Loucy (cell line): ENCODE measurements around the gene JMJD8.

Experiments
- H2AFZ ChIP-seq: fragments of 200-600 bp; sonication (generic); 2 replicates; pipeline ENCODE4 v1.6.0; 2016; ENCODE audit warnings: antibody characterized with exemption, mild to moderate bottlenecking, low read length, moderate library complexity
- H3F3A ChIP-seq: fragments of 200-600 bp; 2 replicates; pipeline ENCODE4 v1.6.0; 2016; ENCODE audit warnings: antibody characterized with exemption, low read depth, mild to moderate bottlenecking
- H3K27me3 ChIP-seq: fragments of 200-600 bp; sonication (generic); 2 replicates; pipeline ENCODE4 v1.6.1; 2014; ENCODE audit warnings: low read length, mild to moderate bottlenecking; ENCODE audit not compliant: insufficient read depth, poor library complexity, severe bottlenecking
- H3K36me3 ChIP-seq: fragments of 200-600 bp; sonication (generic); 2 replicates; pipeline ENCODE4 v1.6.1; 2016; ENCODE audit warnings: low read length; ENCODE audit not compliant: insufficient read depth
- H3K4me1 ChIP-seq: fragments of 200-600 bp; sonication (generic); 2 replicates; pipeline ENCODE4 v1.5.1; 2014; ENCODE audit warnings: low read length, mild to moderate bottlenecking; ENCODE audit not compliant: insufficient read depth, poor library complexity, severe bottlenecking
- H3K4me2 ChIP-seq: fragments of 200-600 bp; sonication (generic); 2 replicates; pipeline ENCODE4 v1.6.0; 2014; ENCODE audit warnings: antibody characterized with exemption, low read length, low read depth, mild to moderate bottlenecking; ENCODE audit not compliant: poor library complexity, severe bottlenecking
- H3K4me3 ChIP-seq: fragments of 200-600 bp; sonication (generic); 2 replicates; pipeline ENCODE4 v1.5.1; 2014; ENCODE audit warnings: low read length, mild to moderate bottlenecking, mixed read lengths; ENCODE audit not compliant: poor library complexity, severe bottlenecking
- H3K79me2 ChIP-seq: fragments of 200-600 bp; sonication (generic); 2 replicates; pipeline ENCODE4 v1.6.1; 2014; ENCODE audit warnings: low read length; ENCODE audit not compliant: insufficient read depth
- H3K9ac ChIP-seq: fragments of 200-600 bp; sonication (generic); 2 replicates; pipeline ENCODE4 v1.6.0; 2014; ENCODE audit warnings: mild to moderate bottlenecking, low read depth, low read length, moderate library complexity; ENCODE audit not compliant: poor library complexity, severe bottlenecking
- H3K9me2 ChIP-seq: fragments of 200-600 bp; sonication (generic); replicated peaks from 2 replicates; pipeline ENCODE4 v1.6.1; 2016; ENCODE audit warnings: low read depth, low read length, mixed read lengths
- H3K9me3 ChIP-seq: fragments of 200-600 bp; sonication (generic); 2 replicates; pipeline ENCODE4 v1.6.1; 2014; ENCODE audit warnings: mild to moderate bottlenecking, antibody characterized with exemption, low read length, low read depth; ENCODE audit not compliant: insufficient read depth
- H4K20me1 ChIP-seq: fragments of 200-600 bp; sonication (generic); 2 replicates; pipeline ENCODE4 v1.6.0; 2014; ENCODE audit warnings: antibody characterized with exemption, low read length, mild to moderate bottlenecking; ENCODE audit not compliant: insufficient read depth, poor library complexity, severe bottlenecking
- EZH2phosphoT487 ChIP-seq: fragments of 200-600 bp; IDR thresholded peaks from 2 replicates; pipeline ENCODE4 v1.6.1; 2018; ENCODE audit warnings: antibody characterized with exemption, mild to moderate bottlenecking, moderate library complexity, borderline replicate concordance
- TF ChIP-seq, protein P1 (sequence below): fragments of 200-600 bp; sonication (generic); conservative IDR thresholded peaks from 2 replicates; pipeline ENCODE4 v1.5.1; 2014; ENCODE audit warnings: mild to moderate bottlenecking, antibody characterized with exemption, low read length

JMJD8 gene

DNA sequence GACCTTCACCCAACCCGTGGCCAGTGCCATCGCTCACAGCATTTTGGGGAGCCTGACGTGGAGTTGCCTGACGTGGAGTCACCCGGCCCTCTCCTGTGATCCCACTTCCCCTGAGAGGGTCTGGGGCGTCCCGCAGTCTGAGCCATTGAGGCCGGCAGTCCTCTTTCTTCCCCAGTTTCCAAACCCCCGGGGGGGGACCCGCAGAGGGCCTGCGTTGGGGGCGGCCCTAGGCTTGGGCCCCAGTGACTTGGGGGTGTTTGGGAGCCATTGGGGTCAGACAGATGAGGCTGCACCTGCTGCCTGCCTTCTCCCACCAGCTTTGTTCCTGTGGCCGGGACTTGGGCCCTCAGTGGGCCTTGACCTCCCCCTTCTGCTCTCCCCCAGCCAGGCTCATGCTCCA, 14.5 kb downstream of the JMJD8 start:
- no peaks in the 10 kb centered on the region for H3K27me3 ChIP-seq
- H4K20me1 ChIP-seq = no peaks in the 10 kb centered on the region
- no peaks in the 10 kb centered on the region for H3K36me3 ChIP-seq
- peaks cover 5% of the 10 kb centered on the region for H3K4me1 ChIP-seq
- TF ChIP-seq EZH2phosphoT487 = no peak
- TF ChIP-seq, protein P1, sequence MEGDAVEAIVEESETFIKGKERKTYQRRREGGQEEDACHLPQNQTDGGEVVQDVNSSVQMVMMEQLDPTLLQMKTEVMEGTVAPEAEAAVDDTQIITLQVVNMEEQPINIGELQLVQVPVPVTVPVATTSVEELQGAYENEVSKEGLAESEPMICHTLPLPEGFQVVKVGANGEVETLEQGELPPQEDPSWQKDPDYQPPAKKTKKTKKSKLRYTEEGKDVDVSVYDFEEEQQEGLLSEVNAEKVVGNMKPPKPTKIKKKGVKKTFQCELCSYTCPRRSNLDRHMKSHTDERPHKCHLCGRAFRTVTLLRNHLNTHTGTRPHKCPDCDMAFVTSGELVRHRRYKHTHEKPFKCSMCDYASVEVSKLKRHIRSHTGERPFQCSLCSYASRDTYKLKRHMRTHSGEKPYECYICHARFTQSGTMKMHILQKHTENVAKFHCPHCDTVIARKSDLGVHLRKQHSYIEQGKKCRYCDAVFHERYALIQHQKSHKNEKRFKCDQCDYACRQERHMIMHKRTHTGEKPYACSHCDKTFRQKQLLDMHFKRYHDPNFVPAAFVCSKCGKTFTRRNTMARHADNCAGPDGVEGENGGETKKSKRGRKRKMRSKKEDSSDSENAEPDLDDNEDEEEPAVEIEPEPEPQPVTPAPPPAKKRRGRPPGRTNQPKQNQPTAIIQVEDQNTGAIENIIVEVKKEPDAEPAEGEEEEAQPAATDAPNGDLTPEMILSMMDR = no peak
- H3K9ac ChIP-seq = no peak overlapping the region
- no peaks in the 10 kb centered on the region for H3K9me2 ChIP-seq
- no peaks in the 10 kb centered on the region for H3K9me3 ChIP-seq
- peak overlapping the region; percentile 67 for H3K4me2 ChIP-seq
- H3K4me3 ChIP-seq = no peak overlapping the region
- peaks cover 17% of the 10 kb centered on the region; the same call in 1 of the 2 replicates for H3K79me2 ChIP-seq
- no peak overlapping the region for H2AFZ ChIP-seq
- no peaks in the 10 kb centered on the region for H3F3A ChIP-seq

DNA sequence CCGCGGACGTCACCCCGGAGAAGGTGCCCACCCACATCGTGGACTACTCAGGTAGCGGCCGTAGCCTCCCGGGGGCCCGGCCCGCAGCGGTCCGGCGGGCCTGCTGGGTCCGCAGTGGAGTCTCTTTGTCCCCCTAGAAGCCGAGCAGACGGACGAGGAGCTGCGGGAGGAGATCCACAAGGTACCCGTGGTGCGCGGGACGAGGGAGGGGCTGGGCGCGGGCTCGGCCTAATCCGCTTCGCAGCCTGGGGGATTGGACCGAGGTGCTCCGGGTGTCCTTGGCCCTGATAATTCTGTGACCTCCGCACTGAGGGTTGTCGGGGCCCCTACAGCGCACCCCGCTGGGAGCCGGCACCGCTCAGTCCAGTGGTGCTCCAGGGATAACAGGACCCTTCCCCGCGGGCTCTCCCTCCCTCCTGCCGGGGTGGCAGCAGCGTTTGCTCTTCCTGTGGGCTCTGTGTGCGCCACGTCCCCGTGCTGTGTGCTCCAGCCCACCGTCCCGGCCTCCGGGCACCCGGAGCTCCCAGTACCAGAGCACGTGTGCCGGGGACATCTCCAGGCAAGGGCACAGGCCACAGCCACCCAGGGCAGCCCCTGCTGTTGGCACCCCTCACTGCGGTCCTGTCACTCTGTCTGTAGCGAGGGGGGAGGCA, 15.5 kb downstream of the JMJD8 start:
- no peak for TF ChIP-seq EZH2phosphoT487
- TF ChIP-seq, protein P1 = no peak
- no peaks in the 10 kb centered on the region for H3K36me3 ChIP-seq

GRCh38 chr16:667780-668518, 16.2 kb downstream of the JMJD8 start, which contains the start of gene RHOT2:
Gene RHOT2, plus strand, starts transcription at chr16:668132. Its CDS starts 68 bp downstream, at chr16:668200.
- Histone ChIP-seq H3K4me3 (peak within 1 kb of the TSS; percentile 80), H3K4me2 (peak within 1 kb of the TSS; percentile 67), H3K79me2 (peaks cover 17% of the 10 kb centered on the region; the same call in 1 of the 2 replicates), H3K36me3 (no peaks in the 10 kb centered on the region), H4K20me1 (no peaks in the 10 kb centered on the region), H3K27me3 (no peaks in the 10 kb centered on the region), H3K9me3 (no peaks in the 10 kb centered on the region), H3K4me1 (peaks cover 5% of the 10 kb centered on the region), H2AFZ (peak within 1 kb of the TSS; percentile 72; the same call in 1 of the 2 replicates), H3F3A (no peaks in the 10 kb centered on the region), H3K9ac (peak within 1 kb of the TSS; percentile 90), H3K9me2 (no peaks in the 10 kb centered on the region)
- TF ChIP-seq, protein P1 = peak; percentile 60
- no peak for TF ChIP-seq EZH2phosphoT487

More for the DNA sequence above, 15.5 kb downstream of the JMJD8 start:
- Histone ChIP-seq H3K4me2 (peak overlapping the region; percentile 67), H3K9me2 (no peaks in the 10 kb centered on the region), H3K4me1 (peaks cover 5% of the 10 kb centered on the region), H3K9ac (peak overlapping the region; percentile 90), H2AFZ (0 out of 2 replicates have a peak overlapping the region, but pooled peaks have one; percentile 45), H3K27me3 (no peaks in the 10 kb centered on the region), H3K79me2 (peaks cover 17% of the 10 kb centered on the region; the same call in 1 of the 2 replicates), H4K20me1 (no peaks in the 10 kb centered on the region), H3K9me3 (no peaks in the 10 kb centered on the region), H3K4me3 (peak overlapping the region; percentile 80), H3F3A (no peaks in the 10 kb centered on the region)
